HepG2 (cell line): Measurements from ENCODE around the gene TOP1. TPM values are rescaled to one million over a fixed set of nuclear protein-coding genes. Genes with fewer than 3 reads are reported as not detected.

ENCODE experiments used
- ATF2 ChIP-seq: sonication (generic); formaldehyde crosslinking; IDR thresholded peaks from 2 replicates; pipeline ENCODE4 v1.4.0; 2020; ENCODE audit warnings: missing genetic modification reagents
- CCDC6 ChIP-seq: sonication (generic); formaldehyde crosslinking; IDR thresholded peaks from 2 replicates; pipeline ENCODE4 v1.8.1; 2022; ENCODE audit warnings: mild to moderate bottlenecking, missing genetic modification reagents, moderate library complexity
- FOXM1 ChIP-seq: sonication (generic); formaldehyde crosslinking; IDR thresholded peaks from 2 replicates; pipeline ENCODE4 v1.5.0; 2020; ENCODE audit warnings: missing genetic modification reagents
- HOMEZ ChIP-seq: IDR thresholded peaks from 2 replicates; pipeline ENCODE4 v1.6.1; 2016; ENCODE audit warnings: low read depth
- MED13 ChIP-seq: sonication (generic); formaldehyde crosslinking; IDR thresholded peaks from 2 replicates; pipeline ENCODE4 v1.5.0; 2020; ENCODE audit warnings: missing genetic modification reagents
- MLXIP ChIP-seq: sonication (generic); formaldehyde crosslinking; IDR thresholded peaks from 2 replicates; pipeline ENCODE4 v1.9.0; 2021; ENCODE audit warnings: missing genetic modification reagents, borderline replicate concordance
- MXI1 ChIP-seq: IDR thresholded peaks from 3 replicates; pipeline ENCODE4 v1.6.1; 2012; ENCODE audit warnings: low read depth, low read length, inconsistent platforms, borderline replicate concordance
- PPARG ChIP-seq: conservative IDR thresholded peaks from 2 replicates; pipeline ENCODE4 v1.6.1; 2016; ENCODE audit warnings: missing biosample characterization, missing genetic modification reagents
- PRDM15 ChIP-seq: sonication (generic); formaldehyde crosslinking; IDR thresholded peaks from 2 replicates; pipeline ENCODE4 v1.4.0; 2020; ENCODE audit warnings: missing genetic modification reagents
- SNRNP70 ChIP-seq: fragments of 200-400 bp; formaldehyde crosslinking; IDR thresholded peaks from 2 replicates; pipeline ENCODE4 v1.6.1; 2017; ENCODE audit warnings: mild to moderate bottlenecking, low read depth, low read length, moderate library complexity
- SP5 ChIP-seq: IDR thresholded peaks from 2 replicates; pipeline ENCODE4 v1.6.1; 2016; ENCODE audit warnings: low read depth, borderline replicate concordance
- SUZ12 ChIP-seq: fragments of 150-350 bp; IDR thresholded peaks from 2 replicates; pipeline ENCODE4 v1.6.1; 2014; ENCODE audit warnings: low read depth, low read length
- THAP11 ChIP-seq: IDR thresholded peaks from 2 replicates; pipeline ENCODE4 v1.6.1; 2016; ENCODE audit warnings: missing biosample characterization, missing genetic modification reagents
- TRAFD1 ChIP-seq: sonication (generic); formaldehyde crosslinking; IDR thresholded peaks from 2 replicates; pipeline ENCODE4 v1.5.1; 2020; ENCODE audit warnings: missing genetic modification reagents, mild to moderate bottlenecking, borderline replicate concordance
- ZFP36L2 ChIP-seq: sonication (generic); formaldehyde crosslinking; IDR thresholded peaks from 2 replicates; pipeline ENCODE4 v1.4.0; 2020; ENCODE audit warnings: missing genetic modification reagents
- ZNF251 ChIP-seq: sonication (generic); formaldehyde crosslinking; IDR thresholded peaks from 2 replicates; pipeline ENCODE4 v1.9.0; 2021; ENCODE audit warnings: mild to moderate bottlenecking, missing genetic modification reagents
- ZNF550 ChIP-seq: sonication (generic); formaldehyde crosslinking; IDR thresholded peaks from 2 replicates; pipeline ENCODE4 v1.4.0; 2020; ENCODE audit warnings: mild to moderate bottlenecking, missing genetic modification reagents, borderline replicate concordance
- polyA plus RNA-seq, 8 experiments: library from polyadenylated mRNA; depleted of rRNA in 3 of 8; stranded (reverse) in 7 of 8; unstranded in 1 of 8; fragments of >200 nt; fragmentation: Illumina TruSeq in 4 of 8; extraction: Trizol in 4 of 8; gene quantifications; 2 replicates each; pipeline versions ENCODE4 v1.2.1 to v1.2.3, GENCODE V29; 2011 to 2016; ENCODE audit warnings: low read depth in 4 of 8, missing spikeins in 1 of 8, mixed read lengths in 1 of 8; ENCODE audit not compliant: insufficient read depth in 1 of 8
- total RNA-seq, 5 experiments: library from RNA; depleted of rRNA; stranded (reverse); fragments of >200 nt; fragmentation: Illumina TruSeq; extraction: Trizol; gene quantifications; 2 replicates each; pipeline ENCODE4 v1.2.3, GENCODE V29; 2016; ENCODE audit warnings: low read depth in 1 of 5

The TOP1 gene
- total and polyA plus RNA-seq, 2 of the 13 experiments (the other 11 are each of a cell fraction or from before 2014, with no cell fraction given): 10.2 to 19.4 TPM

- TF ChIP-seq THAP11 (CRISPR knock-in tag) (0 out of 2 replicates have a peak, but pooled peaks have one; percentile 44), CCDC6 (peak; percentile 93), ZNF251 (CRISPR knock-in tag) (no peak), ZNF550 (CRISPR knock-in tag) (no peak; the same call in 1 of the 2 replicates), PRDM15 (CRISPR knock-in tag) (no peak), HOMEZ (CRISPR knock-in tag) (no peak), MLXIP (CRISPR knock-in tag) (no peak), ZFP36L2 (CRISPR knock-in tag) (no peak), SP5 (peak; percentile 41; the same call in 1 of the 2 replicates), SNRNP70 (no peak), MED13 (no peak; the same call in 1 of the 2 replicates), TRAFD1 (CRISPR knock-in tag) (0 out of 2 replicates have a peak, but pooled peaks have one; percentile 14), FOXM1 (no peak; the same call in 1 of the 2 replicates), PPARG (CRISPR knock-in tag) (no peak; the same call in 1 of the 2 replicates), MXI1 (no peak; the same call in 2 of the 3 replicates), SUZ12 (no peak), ATF2 (CRISPR knock-in tag) (0 out of 2 replicates have a peak, but pooled peaks have one; percentile 7)
Observed at GRCh38 chr20:41137614-41138474, 109.2 kb downstream of the TOP1 start (continued).
